Activated T-cell treated with anti-CD3 and anti-CD28 coated beads, Interleukin-2, amount 50 U/mL, for 48 hours (primary cell): ENCODE data around the gene RBM15.
A peak's percentile ranks its signal among the peaks of the same experiment; 100 is the strongest.

Experiments used
- DNase-seq, 2 experiments: peaks; one replicate each; pipeline ENCODE4 v3.0.0-alpha.2; 2020

RBM15 gene

GRCh38 chr1:110338886-110339406 is at the start of gene RBM15:
RBM15 (plus strand) TSS chr1:110339377; CDS start chr1:110339406, 29 bp downstream.
- DNase-seq = peak; percentile 96 to 97

- no peak for DNase-seq
These were observed 47.7 kb upstream of the RBM15 start for GRCh38 chr1:110291241-110292030.

GRCh38 chr1:110292031-110292741 is 47.0 kb upstream of the RBM15 start:
- no peak for DNase-seq

- no peak for DNase-seq
These were observed 45.5 kb upstream of the RBM15 start for GRCh38 chr1:110293601-110294104.

- no peak for DNase-seq
These were observed 44.9 kb upstream of the RBM15 start for GRCh38 chr1:110294308-110294707.

- DNase-seq = no peak
These were observed 40.2 kb upstream of the RBM15 start for GRCh38 chr1:110298991-110299390.

- DNase-seq = no peak
These were observed 38.6 kb upstream of the RBM15 start for GRCh38 chr1:110300412-110301085.

GRCh38 chr1:110302836-110303235 is 36.3 kb upstream of the RBM15 start:
- DNase-seq = no peak

GRCh38 chr1:110305900-110306420 is 33.2 kb upstream of the RBM15 start:
- no peak for DNase-seq

GRCh38 chr1:110307239-110307974 is 31.8 kb upstream of the RBM15 start:
- no peak for DNase-seq

- DNase-seq = no peak
These were observed 30.9 kb upstream of the RBM15 start for GRCh38 chr1:110308247-110308646.

GRCh38 chr1:110309139-110309538 is 30.0 kb upstream of the RBM15 start:
- no peak for DNase-seq

GRCh38 chr1:110309767-110310166 is 29.4 kb upstream of the RBM15 start:
- DNase-seq = no peak

- DNase-seq = no peak
These were observed 28.9 kb upstream of the RBM15 start for GRCh38 chr1:110310300-110310699.

- peak; percentile 76 to 83 for DNase-seq
These were observed 26.7 kb upstream of the RBM15 start for GRCh38 chr1:110312188-110313121.

GRCh38 chr1:110316735-110317134 is 22.4 kb upstream of the RBM15 start:
- no peak for DNase-seq

GRCh38 chr1:110318046-110318445 is 21.1 kb upstream of the RBM15 start:
- no peak for DNase-seq

GRCh38 chr1:110319332-110320167 is 19.6 kb upstream of the RBM15 start:
- DNase-seq = no peak

GRCh38 chr1:110320168-110320518 is 19.0 kb upstream of the RBM15 start:
- no peak for DNase-seq

- DNase-seq = no peak
These were observed 18.1 kb upstream of the RBM15 start for GRCh38 chr1:110321045-110321444.
